Stimulated activated CD4-positive, alpha-beta T cell treated with anti-CD3 and anti-CD28 coated beads, Interleukin-15, amount 100 ng/mL, for 1 hour (primary cell): Measurements from ENCODE around the gene APAF1.
A peak's percentile ranks its signal among the peaks of the same experiment; 100 is the strongest.

ENCODE experiments used
- DNase-seq, 2 donors: peaks; one replicate each; pipeline ENCODE4 v3.0.0-alpha.2; 2020; ENCODE audit warnings: low read depth in 1 of 2, low spot score in 1 of 2

The APAF1 gene

GRCh38 chr12:98724384-98725155 lies 79.5 kb downstream of the APAF1 start:
- no peak for DNase-seq

- peak in 1 of 2 donors; percentile 16 for DNase-seq
Measured at GRCh38 chr12:98725476-98726247, 80.6 kb downstream of the APAF1 start.

- no peak for DNase-seq
Measured at GRCh38 chr12:98727196-98727595, 82.1 kb downstream of the APAF1 start.

GRCh38 chr12:98730412-98730811 lies 85.3 kb downstream of the APAF1 start:
- no peak for DNase-seq

- no peak for DNase-seq
Measured at GRCh38 chr12:98733667-98734350, 88.7 kb downstream of the APAF1 start.

GRCh38 chr12:98735821-98736220 lies 90.7 kb downstream of the APAF1 start:
- DNase-seq, result no peak

- DNase-seq, result no peak
Measured at GRCh38 chr12:98736352-98737321, 91.5 kb downstream of the APAF1 start.

GRCh38 chr12:98737322-98737712 lies 92.2 kb downstream of the APAF1 start:
- no peak for DNase-seq

GRCh38 chr12:98738002-98738401 lies 92.9 kb downstream of the APAF1 start:
- DNase-seq, result no peak

- no peak for DNase-seq
Measured at GRCh38 chr12:98738539-98738938, 93.4 kb downstream of the APAF1 start.

- no peak for DNase-seq
Measured at GRCh38 chr12:98740751-98741150, 95.7 kb downstream of the APAF1 start.

GRCh38 chr12:98741196-98741555 lies 96.1 kb downstream of the APAF1 start:
- no peak for DNase-seq

GRCh38 chr12:98741556-98742265 lies 96.6 kb downstream of the APAF1 start:
- DNase-seq, result no peak

GRCh38 chr12:98743362-98743953 lies 98.4 kb downstream of the APAF1 start:
- no peak for DNase-seq

GRCh38 chr12:98744680-98745079 lies 99.6 kb downstream of the APAF1 start:
- no peak for DNase-seq

GRCh38 chr12:98745578-98746391 lies 100.7 kb downstream of the APAF1 start:
- DNase-seq, result peak in 1 of 2 donors; percentile 12

- DNase-seq, result no peak
Measured at GRCh38 chr12:98748463-98748862, 103.4 kb downstream of the APAF1 start.

GRCh38 chr12:98750511-98750910 lies 105.4 kb downstream of the APAF1 start:
- no peak for DNase-seq

- DNase-seq, result no peak
Measured at GRCh38 chr12:98751580-98752115, 106.6 kb downstream of the APAF1 start.
